Breast epithelium (tissue), 3 donors: Measurements from ENCODE around the gene FLYWCH2.

ENCODE experiments used
- CTCF ChIP-seq, 3 donors: fragments of 450-650 bp; IDR thresholded peaks; one replicate each; pipeline ENCODE4 v1.5.1; 2016 to 2017; ENCODE audit warnings: antibody characterized with exemption in 3 of 3, mild to moderate bottlenecking in 3 of 3, moderate library complexity in 3 of 3
- POLR2A ChIP-seq: fragments of 450-650 bp; IDR thresholded peaks from one replicate; pipeline ENCODE4 v1.6.1; 2016; ENCODE audit warnings: antibody characterized with exemption, mild to moderate bottlenecking, moderate library complexity

- no peak for TF ChIP-seq CTCF (IDR thresholded peaks at IDR 0.05)
- TF ChIP-seq POLR2A = no peak
Observed at GRCh38 chr16:2853531-2854073, 29.4 kb upstream of the FLYWCH2 start.
